Measurements from ENCODE around the gene HOTAIR.

DNA sequence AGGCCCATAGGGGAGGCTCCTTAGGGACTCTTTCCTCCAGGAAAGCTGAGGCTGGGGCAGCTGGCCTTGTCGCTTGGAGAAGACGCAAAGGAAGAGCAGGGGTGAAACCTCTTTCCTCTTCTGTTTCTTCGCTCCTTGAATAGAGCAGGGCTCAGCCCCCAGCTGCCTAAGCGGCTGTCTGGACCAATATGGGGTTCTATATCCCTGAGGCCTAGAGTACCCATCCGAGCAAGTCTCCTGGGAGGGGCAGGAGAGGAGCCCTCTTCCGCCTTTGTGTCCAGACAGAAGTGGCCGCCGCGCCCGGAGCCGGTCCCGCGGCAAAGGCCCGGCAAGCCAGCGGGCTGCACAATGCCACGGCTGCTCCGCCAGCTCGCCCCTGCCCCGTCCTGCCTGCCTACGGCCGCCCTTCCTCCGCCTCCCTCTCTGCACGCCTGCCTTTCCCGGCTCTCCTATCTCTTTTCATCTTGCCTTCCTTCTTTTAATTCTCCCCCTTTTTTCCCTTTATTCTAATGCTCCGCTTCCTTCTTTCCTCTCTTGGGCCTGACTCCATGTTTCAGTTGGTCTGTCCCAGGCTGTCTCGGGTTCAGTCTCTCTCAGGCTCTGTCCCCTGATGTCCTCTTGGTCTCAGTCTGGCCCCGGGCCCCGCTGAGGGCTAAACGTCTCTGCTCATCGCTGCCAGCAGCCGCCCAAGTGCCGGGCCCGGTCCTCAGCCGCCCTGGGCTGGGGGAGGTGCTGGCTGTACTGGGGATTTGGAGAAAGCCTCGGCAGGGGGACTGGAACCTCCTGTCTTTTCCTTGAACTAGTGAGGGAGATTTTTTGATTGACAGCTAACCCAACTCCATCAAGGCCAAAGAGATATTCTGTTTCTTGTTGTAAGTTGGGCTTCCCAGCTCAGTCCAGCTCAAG is 22.7 kb upstream of the HOTAIR start:
- TF ChIP-seq, protein P1, sequence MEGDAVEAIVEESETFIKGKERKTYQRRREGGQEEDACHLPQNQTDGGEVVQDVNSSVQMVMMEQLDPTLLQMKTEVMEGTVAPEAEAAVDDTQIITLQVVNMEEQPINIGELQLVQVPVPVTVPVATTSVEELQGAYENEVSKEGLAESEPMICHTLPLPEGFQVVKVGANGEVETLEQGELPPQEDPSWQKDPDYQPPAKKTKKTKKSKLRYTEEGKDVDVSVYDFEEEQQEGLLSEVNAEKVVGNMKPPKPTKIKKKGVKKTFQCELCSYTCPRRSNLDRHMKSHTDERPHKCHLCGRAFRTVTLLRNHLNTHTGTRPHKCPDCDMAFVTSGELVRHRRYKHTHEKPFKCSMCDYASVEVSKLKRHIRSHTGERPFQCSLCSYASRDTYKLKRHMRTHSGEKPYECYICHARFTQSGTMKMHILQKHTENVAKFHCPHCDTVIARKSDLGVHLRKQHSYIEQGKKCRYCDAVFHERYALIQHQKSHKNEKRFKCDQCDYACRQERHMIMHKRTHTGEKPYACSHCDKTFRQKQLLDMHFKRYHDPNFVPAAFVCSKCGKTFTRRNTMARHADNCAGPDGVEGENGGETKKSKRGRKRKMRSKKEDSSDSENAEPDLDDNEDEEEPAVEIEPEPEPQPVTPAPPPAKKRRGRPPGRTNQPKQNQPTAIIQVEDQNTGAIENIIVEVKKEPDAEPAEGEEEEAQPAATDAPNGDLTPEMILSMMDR (IDR thresholded peaks at IDR 0.05; ENCODE audit: low read length), result no peak
- TF ChIP-seq EZH2phosphoT487 (IDR thresholded peaks at IDR 0.05; ENCODE audit: low read length), result no peak

Data from MM.1S (cell line).